GM18498 (cell line): ENCODE results near the gene RAB3GAP1.

ENCODE experiments used
- ATAC-seq: cut with Tn5 transposase; IDR thresholded peaks from one replicate; pipeline ENCODE4 v1.9.1; 2021; ENCODE audit warnings: mild to moderate bottlenecking, moderate library complexity; ENCODE audit not compliant: unreplicated experiment

Gene RAB3GAP1

GRCh38 chr2:135162377-135162776 is 110.3 kb downstream of the RAB3GAP1 start:
- ATAC-seq = no peak

DNA sequence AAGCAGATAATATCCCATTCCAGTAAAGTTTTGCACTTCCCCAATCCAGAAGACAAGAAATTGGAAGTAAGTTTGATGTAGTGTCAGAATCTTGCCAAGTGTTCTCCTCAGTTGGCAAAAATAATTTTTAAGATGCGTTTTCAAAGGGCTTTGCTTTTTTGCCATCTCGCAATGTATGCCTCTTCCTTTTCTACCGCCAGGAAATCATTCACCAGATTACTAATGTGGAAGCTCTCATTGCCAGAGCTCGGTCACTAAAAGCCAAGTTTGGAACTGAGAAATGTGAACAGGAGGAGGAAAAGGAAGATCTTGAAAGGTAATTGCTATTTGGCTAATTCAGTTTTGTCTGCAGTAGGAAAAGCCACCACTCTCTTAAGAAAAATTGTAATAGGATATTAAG is 110.7 kb downstream of the RAB3GAP1 start:
- ATAC-seq = no peak

- ATAC-seq = peak; percentile 46
Observed at GRCh38 chr2:135163306-135163705, 111.2 kb downstream of the RAB3GAP1 start.

DNA sequence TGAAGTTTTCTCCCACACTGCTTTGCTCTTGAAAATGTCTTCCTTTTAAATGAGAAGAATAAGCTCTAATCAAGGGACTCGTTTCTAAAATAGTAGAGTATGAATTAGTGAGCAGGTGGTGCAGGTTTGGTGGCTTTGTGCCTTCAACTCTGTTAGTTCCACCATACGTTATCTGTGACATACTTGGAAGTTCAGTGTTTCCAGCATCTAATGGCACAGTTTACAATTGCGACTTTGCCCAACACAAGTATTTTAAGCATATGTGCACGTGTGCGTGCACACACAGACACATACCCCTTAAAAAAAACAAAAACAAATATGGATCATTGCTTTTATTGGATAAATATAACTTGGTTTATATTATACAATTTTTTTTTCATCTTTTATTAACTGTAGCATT is 111.8 kb downstream of the RAB3GAP1 start:
- no peak for ATAC-seq

GRCh38 chr2:135164431-135164830 is 112.3 kb downstream of the RAB3GAP1 start:
- ATAC-seq = no peak

DNA sequence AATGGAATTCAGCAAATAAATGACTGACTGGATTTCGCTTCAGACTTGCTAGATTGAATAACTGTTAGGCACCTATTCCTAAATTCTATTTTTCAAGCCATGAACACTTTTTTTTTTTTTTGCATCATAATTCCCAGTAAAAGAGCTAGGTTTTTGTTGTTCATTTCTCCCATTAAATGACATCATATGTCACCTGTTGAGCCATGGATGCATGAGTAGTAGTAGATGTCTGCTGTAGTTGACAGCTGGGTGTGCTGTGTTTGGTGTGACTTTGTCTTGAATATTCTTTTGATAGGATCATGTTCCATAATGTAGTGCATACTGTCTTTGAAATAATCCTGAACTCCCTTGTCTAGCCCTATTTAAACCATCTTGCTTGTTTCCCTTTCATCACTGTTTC is 115.2 kb downstream of the RAB3GAP1 start:
- ATAC-seq = no peak

DNA sequence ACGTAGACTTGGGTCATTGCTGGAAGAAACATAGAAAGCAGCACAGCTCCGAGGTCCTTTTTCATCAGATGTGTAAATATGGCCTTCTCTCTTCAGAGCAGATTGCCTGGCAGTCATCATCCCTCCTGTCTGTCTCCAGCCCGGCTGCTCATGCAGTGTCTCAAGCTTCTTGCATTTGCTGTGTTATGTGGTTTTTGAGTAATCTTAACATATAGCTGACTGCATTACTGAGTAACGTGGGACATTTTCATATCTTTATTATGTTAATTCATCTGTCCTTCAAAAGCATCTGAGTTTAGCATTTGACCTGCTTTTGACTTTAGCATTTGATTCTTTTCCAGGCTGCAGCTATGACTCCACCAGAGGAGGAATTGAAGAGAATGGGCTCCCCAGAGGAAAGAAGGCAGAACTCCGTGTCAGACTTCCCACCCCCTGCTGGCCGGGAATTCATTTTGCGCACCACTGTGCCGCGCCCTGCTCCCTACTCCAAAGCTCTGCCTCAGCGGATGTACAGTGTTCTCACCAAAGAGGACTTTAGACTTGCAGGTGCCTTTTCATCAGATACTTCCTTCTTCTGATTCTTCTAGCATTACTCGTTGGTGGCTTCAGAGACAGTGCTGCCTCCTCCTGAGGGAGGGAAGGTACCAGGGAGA is 116.2 kb downstream of the RAB3GAP1 start:
- no peak for ATAC-seq

DNA sequence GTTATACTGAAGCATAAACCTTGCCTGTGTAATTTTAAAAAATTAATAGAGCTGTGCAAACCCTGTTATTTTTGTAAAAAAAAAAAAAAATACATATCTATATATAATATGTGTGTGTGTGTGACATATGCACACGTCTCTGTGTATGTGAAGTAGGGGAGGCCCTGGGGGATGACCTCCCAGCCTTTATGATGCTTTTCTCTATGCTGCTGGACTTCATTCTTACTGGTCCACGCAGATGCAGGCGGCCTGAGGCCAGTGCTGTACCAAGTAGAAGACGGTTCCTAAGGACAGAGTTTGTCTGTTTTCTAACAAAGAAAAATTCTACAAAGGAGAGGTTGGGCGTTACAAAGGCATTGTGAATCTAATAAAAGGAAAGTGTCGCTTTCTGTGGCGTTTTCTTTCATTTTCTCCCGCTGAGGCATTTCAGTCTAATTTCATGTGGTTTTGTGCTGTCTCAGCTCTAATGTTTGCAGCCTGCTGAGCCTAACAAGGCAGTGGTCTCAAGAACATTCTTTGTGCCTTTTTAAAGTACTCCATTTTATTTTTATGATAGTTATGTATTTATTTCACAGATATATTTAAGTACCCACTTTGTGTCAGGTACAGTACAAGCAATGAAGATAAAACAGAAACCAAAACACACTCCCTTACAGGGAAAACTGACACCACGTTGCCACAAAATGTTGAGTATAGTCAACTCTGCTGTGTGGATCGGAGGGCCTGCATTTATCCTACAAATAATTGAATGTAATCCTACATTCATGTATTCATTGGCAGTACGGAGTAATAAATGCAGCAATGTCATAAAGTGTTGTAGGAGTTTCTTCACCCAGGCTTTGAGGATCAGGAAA is 118.0 kb downstream of the RAB3GAP1 start:
- no peak for ATAC-seq

- ATAC-seq = no peak
Observed at GRCh38 chr2:135174049-135174809, 122.1 kb downstream of the RAB3GAP1 start.

DNA sequence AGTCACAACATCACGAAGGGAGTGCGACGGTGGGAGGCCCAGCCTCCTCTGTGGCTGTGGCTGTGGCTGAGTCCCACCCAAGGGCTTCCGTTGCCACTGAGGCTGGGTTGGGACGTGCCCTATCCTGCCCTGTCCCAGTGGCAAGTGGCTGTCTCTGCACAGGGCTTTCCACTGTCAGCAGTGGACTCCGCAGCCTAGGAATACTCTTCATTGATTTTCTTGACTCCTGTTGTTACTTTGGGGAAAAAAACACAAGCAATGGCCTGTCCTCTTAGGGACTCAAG is 122.7 kb downstream of the RAB3GAP1 start:
- ATAC-seq = no peak

- ATAC-seq = no peak
Observed at GRCh38 chr2:135175177-135175576, 123.1 kb downstream of the RAB3GAP1 start.

GRCh38 chr2:135179689-135180088 is 127.6 kb downstream of the RAB3GAP1 start:
- ATAC-seq = no peak

- no peak for ATAC-seq
Observed at GRCh38 chr2:135182190-135182589, 130.1 kb downstream of the RAB3GAP1 start.

DNA sequence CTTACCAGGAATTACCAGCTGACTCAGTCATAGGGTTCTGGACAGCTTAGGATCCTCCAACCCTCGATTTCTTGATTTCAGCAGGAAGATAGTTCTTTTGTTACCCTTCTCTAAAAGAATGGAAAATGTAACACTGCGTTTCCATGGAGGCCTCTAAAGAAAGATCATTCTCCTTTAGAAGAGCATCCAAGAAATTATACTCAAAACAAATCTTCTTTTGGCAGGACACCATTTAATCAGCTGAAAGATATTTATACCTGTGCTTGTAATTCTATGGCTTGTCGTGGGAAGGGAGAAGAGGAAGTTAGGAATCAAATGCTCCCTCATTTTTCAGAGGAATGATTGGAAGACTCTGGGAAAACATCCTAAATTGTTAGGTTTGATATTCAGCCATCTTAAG is 130.5 kb downstream of the RAB3GAP1 start:
- no peak for ATAC-seq

GRCh38 chr2:135183822-135184221 is 131.7 kb downstream of the RAB3GAP1 start:
- no peak for ATAC-seq

GRCh38 chr2:135186054-135186453 is 134.0 kb downstream of the RAB3GAP1 start:
- ATAC-seq = no peak

DNA sequence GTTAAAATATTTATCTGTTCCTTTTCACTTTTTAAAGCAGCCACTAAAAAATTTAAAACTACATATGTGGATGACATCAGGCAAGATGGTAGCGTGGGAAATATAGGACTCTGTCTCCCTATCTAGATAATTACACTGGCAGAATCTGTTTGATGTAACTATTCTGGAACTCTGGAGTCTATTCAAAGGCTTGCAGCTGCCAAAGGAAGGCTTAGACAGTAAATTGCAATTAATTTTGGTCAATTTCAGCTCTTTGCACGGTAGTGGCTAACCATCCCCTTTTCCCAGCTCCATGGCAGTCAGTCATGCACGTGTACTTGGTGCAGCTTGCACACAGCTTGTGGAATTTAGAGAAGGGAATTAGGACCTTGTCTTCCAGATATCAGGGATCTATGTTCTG is 135.2 kb downstream of the RAB3GAP1 start:
- no peak for ATAC-seq

DNA sequence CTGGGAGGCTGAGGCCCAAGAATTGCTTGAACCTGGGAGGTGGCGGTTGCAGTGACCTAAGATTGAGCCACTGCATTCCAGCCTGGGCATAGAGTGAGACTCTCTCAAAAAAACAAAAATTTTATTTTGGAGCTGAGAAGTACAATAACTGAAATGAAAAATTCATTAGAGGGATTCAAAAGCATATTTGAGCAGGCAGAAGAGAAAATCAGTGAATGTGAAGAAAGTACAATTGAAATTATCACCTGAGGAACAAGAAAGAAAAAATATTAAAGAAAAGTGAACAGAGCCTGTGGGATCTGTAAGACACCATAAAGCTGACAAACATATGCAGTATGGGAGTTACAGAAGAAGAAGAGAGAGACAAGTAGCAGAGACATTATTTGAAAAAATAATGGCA is 137.1 kb downstream of the RAB3GAP1 start:
- ATAC-seq = no peak

DNA sequence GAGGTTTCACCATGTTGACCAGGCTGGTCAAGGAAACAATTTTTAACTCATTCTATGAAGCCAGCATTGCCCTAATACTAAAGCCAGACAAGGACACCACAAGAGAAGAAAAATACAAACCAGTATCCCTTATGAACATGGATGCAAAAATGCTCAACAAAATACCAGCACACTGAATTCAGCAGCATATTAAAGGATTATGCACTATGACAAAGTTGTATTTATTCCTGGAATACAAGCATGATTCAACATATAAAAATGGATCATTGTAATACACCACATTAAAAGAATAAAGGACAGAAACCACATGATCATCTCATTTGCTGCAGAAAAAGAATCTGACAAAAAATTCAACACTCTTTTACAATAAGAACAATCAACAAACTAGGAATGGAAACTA is 138.7 kb downstream of the RAB3GAP1 start:
- ATAC-seq = no peak

DNA sequence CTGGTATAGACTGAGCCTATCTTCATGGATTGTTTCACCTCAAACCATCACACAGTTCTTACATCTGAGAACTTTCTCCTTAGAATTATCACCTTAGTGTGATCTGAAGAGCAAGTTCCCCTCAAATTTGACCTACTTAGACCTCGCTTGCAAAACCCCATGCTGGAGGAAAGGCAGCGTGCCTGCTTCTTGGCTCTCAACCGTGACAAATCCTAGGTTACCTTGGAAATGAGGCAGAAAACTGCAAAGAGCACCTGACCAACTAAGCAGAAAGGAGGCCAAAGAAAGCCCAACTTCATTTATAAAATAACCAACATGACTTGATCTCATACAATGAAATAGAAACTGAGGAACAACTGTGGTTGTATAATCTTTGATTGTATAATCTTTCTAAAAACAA is 146.4 kb downstream of the RAB3GAP1 start:
- no peak for ATAC-seq

DNA sequence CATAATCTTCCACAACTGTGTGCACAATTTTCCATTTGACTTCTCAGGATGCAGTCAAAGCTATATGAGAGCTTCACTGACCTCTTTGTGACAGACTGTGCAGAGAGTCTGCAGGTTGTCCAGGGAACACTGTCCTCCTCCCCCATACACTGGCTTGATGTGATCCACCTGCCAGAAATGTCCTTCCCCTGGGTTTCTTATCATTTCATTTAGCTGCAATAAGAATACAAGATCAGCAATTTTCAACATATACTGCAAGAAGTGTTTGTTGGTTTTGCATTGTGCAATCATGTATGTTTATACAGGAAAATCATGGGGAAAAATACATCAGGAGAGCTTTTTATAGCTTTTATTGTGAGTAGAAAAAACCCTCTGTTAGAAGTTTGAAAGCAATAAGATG is 150.7 kb downstream of the RAB3GAP1 start:
- no peak for ATAC-seq

GRCh38 chr2:135203944-135204343 is 151.9 kb downstream of the RAB3GAP1 start:
- ATAC-seq = no peak
